GM12872 (cell line): ENCODE data around the gene RNF214.

Experiments used
- TF ChIP-seq, protein P1 (sequence below): IDR thresholded peaks from 3 replicates; pipeline ENCODE4 v1.5.1; 2011; ENCODE audit warnings: low read depth, mild to moderate bottlenecking, low read length, moderate library complexity; ENCODE audit not compliant: insufficient read depth

The RNF214 gene

DNA sequence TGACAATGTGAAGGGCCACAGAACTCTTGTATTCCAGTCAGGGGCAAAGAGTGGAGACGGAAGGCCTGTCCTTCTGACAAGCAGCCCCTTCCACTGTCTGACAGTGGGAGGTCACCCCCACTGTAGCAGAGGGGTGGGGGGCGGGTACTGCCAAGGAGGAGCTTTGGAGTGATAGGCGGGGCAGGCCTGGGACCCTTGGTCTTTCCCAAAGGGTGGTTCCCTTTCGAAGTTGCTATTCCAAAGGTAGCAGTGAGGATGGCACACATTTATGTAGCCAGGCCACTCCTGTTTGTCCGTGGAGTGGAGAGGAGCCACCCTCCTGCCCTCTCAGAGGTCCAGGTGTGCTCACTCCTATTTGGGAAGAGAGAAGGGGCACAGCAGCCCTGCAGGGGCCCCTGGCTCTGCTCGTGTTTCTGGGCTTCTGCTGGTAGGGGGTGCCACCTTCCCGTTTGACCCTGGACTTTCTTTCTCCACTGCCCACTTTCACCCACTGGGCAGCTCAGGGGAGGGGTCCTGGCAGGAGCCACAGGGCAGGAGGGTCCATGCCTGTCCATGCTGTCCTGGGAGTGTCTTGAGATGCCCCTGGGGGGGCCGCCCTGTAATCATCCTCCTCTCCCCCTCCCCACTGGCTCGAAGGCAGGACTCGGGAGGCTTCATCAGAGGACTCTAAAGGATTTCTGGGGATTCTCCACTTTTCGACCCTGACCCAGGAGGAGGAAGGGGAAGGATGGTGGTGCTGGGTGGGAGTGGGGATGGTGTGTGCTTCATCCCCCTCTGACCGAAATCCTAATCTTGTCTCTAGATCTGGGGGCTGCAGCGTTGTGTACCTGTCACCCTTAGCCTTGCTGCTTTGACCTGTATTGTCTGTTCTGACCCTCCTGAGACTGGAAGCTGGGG lies 32.3 kb upstream of the RNF214 start:
- TF ChIP-seq, protein P1, sequence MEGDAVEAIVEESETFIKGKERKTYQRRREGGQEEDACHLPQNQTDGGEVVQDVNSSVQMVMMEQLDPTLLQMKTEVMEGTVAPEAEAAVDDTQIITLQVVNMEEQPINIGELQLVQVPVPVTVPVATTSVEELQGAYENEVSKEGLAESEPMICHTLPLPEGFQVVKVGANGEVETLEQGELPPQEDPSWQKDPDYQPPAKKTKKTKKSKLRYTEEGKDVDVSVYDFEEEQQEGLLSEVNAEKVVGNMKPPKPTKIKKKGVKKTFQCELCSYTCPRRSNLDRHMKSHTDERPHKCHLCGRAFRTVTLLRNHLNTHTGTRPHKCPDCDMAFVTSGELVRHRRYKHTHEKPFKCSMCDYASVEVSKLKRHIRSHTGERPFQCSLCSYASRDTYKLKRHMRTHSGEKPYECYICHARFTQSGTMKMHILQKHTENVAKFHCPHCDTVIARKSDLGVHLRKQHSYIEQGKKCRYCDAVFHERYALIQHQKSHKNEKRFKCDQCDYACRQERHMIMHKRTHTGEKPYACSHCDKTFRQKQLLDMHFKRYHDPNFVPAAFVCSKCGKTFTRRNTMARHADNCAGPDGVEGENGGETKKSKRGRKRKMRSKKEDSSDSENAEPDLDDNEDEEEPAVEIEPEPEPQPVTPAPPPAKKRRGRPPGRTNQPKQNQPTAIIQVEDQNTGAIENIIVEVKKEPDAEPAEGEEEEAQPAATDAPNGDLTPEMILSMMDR = no peak

DNA sequence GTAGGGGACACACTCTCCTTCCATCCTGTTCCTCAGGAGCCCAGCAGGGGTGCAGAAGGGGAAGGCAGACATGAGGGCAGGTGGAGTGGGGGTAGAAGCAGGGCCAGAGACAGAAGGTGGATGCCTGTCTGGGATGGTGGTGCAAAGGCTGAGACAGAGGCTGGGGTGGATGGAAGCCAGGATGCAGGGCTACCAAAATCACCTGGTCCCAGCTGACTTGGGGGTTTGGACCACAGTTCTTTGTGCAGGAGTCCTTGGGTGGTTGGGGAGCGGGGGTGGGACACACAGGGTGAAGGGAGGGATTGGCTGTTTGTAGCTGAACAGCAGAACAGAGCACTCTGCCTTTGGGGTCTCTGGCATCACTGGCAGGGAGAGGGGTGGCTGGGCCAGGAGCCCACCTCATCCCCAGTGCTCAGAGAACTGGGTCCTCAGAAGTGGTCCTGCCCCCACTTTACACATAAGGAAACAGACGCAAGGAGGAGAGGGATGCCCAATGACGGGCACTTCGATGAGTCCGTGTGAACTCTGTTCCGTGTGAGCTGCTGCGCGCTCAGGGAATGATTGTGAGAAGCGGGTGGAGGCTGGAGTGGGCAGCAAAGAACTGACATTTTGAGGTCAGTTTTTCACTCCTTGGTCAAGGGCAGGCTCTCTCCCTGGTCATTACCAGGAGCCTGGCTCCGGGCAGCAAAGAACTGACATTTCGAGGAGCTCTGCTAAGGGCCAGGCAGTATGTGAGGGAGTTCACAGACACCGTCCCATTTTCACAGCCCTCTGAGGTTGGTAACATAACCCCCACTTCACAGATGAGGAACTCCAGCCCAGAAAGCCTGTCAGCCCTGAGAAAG lies 31.4 kb upstream of the RNF214 start:
- TF ChIP-seq, protein P1 = no peak

- TF ChIP-seq, protein P1 = no peak
Measured at GRCh38 chr11:117201658-117202305, 30.7 kb upstream of the RNF214 start.

GRCh38 chr11:117202386-117203068 lies 29.9 kb upstream of the RNF214 start:
- TF ChIP-seq, protein P1 = no peak

GRCh38 chr11:117203069-117203407 lies 29.4 kb upstream of the RNF214 start:
- TF ChIP-seq, protein P1 = no peak

DNA sequence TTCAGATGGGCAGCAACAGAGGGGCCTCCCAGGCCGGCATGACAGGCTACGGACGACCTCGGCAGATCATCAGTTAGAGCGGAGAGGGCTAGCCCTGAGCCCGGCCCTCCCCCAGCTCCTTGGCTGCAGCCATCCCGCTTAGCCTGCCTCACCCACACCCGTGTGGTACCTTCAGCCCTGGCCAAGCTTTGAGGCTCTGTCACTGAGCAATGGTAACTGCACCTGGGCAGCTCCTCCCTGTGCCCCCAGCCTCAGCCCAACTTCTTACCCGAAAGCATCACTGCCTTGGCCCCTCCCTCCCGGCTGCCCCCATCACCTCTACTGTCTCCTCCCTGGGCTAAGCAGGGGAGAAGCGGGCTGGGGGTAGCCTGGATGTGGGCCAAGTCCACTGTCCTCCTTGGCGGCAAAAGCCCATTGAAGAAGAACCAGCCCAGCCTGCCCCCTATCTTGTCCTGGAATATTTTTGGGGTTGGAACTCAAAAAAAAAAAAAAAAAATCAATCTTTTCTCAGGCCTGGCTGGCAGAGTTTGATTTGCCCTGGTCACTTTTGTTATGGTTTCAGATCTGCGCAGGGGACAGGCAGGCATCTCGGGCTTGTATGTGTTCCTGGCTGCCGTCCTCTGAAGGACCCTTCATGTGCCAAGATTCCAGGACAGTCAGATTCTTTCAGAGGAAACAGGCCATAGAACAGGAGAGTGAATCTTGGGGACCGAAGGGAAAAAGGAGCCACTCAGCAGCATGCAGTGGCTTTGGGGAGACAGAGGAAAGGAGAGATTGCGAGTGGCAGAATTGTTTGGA lies 28.0 kb upstream of the RNF214 start:
- TF ChIP-seq, protein P1 = no peak
